Measurements from ENCODE around the gene SPI1.

SPI1 gene

DNA sequence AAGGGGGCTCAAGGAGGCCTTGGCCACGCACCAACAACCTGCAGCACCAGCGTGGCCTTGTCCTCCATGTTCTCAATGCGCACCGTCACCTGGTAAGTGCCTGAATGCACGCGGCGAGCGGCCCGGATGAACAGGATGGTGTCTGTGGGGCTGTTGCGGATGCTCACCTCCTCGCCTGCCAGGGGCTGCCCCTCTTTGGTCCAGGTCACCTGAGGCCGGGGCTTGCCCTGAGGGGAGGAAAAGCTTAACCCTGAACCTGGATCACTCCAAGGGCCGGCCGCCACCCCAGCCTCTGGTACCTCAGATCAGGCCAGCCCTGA is 44.9 kb downstream of the SPI1 start:
- Mint-ChIP-seq H3K9me3 (no peaks in the 10 kb centered on the region), H3K27me3 (no peaks in the 10 kb centered on the region), H3K4me1 (ENCODE audit: low read depth) (no peaks in the 10 kb centered on the region), H3K27ac (no peak overlapping the region), H3K36me3 (ENCODE audit: low read depth) (peaks cover 3% of the 10 kb centered on the region), H3K4me3 (no peak overlapping the region)

GRCh38 chr11:47332791-47333525 is 45.4 kb downstream of the SPI1 start:
- Mint-ChIP-seq H3K27me3 (no peaks in the 10 kb centered on the region), H3K9me3 (no peaks in the 10 kb centered on the region), H3K27ac (no peak overlapping the region), H3K4me3 (no peak overlapping the region), H3K36me3 (ENCODE audit: low read depth) (peaks cover 4% of the 10 kb centered on the region), H3K4me1 (ENCODE audit: low read depth) (no peaks in the 10 kb centered on the region)

DNA sequence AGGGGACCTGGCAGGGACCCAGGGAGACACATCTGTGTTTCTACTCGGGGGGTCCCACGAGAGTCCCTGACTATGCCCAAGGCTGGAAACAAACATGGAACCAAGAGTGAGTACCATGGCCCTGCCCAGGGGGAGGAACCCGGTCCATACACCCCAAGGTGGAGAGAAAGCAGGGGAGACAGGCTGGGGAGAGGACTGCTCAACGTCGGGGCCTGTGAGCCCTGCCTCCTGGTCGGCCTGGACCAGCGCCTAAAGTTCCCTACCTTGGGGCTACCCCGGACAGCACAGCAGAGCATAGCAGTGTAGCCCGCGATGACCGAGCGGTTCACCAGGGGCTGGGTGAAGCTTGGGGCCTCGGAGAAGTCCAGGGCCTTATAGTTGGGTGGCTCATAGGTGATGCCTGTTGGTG is 46.0 kb downstream of the SPI1 start:
- Mint-ChIP-seq H3K27ac (no peak overlapping the region), H3K27me3 (no peaks in the 10 kb centered on the region), H3K9me3 (no peaks in the 10 kb centered on the region), H3K4me3 (no peak overlapping the region), H3K4me1 (ENCODE audit: low read depth) (no peaks in the 10 kb centered on the region), H3K36me3 (ENCODE audit: low read depth) (peaks cover 4% of the 10 kb centered on the region)

DNA sequence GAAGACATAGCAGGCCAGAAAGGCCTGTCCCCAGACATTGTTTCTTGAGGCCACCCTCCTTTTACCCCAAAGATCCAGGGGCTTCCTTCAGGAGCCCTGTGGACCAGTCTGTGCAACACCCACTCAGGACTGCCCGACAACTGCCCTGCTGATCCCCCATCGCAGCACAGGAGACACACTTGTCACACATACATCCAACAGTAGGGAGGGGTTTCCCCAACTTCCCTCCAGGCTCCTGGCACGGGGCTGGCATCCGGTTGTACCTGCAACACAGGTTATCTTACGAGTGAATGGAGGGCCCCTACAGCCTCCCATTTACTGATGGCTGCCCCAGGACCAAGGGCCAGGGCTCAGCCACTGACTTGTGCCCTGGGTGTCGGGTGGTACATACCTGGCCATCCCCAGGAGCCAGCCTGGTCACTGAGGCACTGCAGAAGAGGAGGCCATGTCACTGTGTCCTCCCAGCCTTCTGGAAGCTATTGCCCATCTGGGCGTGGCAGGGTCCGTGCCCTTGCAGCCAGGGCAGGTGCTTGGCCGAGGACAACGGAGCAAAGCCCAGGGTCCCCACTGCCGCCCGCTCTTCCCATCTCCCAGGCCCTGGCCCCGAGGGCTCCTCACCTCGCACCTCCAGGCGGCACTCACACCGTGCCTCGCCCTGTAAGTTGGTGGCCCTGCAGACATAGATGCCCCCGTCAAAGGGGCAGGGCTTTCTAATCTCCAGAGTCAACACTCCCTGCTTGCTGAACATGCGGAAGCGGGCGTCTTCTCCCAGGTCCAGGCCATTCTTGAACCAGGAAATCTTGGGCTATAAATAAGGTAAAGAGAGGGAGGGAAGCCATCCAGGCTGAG is 46.7 kb downstream of the SPI1 start:
- Mint-ChIP-seq H3K27ac (no peak overlapping the region), H3K9me3 (no peaks in the 10 kb centered on the region), H3K27me3 (no peaks in the 10 kb centered on the region), H3K4me3 (no peak overlapping the region), H3K4me1 (ENCODE audit: low read depth) (no peaks in the 10 kb centered on the region), H3K36me3 (ENCODE audit: low read depth) (peaks cover 5% of the 10 kb centered on the region)

GRCh38 chr11:47329987-47330931 is 48.1 kb downstream of the SPI1 start:
- H3K4me1 Mint-ChIP-seq (ENCODE audit: low read depth) = no peaks in the 10 kb centered on the region
- H3K9me3 Mint-ChIP-seq = no peaks in the 10 kb centered on the region
- H3K36me3 Mint-ChIP-seq (ENCODE audit: low read depth) = peaks cover 9% of the 10 kb centered on the region
- no peaks in the 10 kb centered on the region for H3K27me3 Mint-ChIP-seq
- no peak overlapping the region for H3K4me3 Mint-ChIP-seq
- peak overlapping the region; percentile 16 for H3K27ac Mint-ChIP-seq

- no peaks in the 10 kb centered on the region for H3K9me3 Mint-ChIP-seq
- no peaks in the 10 kb centered on the region for H3K27me3 Mint-ChIP-seq
- no peak overlapping the region for H3K4me3 Mint-ChIP-seq
- peak overlapping the region; percentile 16 for H3K27ac Mint-ChIP-seq
- peaks cover 15% of the 10 kb centered on the region for H3K36me3 Mint-ChIP-seq (ENCODE audit: low read depth)
- no peaks in the 10 kb centered on the region for H3K4me1 Mint-ChIP-seq (ENCODE audit: low read depth)
Observed at GRCh38 chr11:47329431-47329986, 48.8 kb downstream of the SPI1 start.

DNA sequence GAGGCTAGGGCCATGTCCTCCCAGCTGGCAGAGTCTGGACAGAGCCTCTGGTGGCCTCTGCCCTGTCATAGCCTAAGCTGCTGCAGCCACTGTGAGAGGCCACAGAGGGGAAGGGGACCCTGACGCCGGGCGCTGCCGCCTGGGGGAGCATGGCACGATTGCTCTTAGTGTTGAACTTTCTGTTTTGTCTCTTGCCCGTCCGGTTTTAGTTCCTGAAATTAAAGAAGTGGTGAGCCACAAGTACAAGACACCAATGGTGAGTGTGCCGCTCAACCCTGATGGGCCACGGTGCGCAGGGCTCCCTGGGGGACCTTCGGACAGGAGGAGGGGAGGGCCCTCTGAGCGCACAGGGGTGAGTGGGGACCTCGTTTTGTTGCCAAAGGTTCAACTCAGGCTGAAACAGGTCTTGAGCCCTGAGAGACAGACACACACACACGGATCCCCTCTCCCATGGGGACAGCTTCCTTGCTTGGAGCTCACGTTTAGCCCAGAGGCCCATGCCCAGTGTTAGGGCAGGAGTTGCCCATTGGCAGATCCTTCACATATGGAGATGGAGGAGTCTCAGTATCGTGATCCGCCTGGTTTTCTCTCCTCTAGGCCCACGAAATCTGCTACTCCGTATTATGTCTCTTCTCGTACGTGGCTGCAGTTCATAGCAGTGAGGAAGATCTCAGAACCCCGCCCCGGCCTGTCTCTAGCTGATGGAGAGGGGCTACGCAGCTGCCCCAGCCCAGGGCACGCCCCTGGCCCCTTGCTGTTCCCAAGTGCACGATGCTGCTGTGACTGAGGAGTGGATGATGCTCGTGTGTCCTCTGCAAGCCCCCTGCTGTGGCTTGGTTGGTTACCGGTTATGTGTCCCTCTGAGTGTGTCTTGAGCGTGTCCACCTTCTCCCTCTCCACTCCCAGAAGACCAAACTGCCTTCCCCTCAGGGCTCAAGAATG is 49.6 kb downstream of the SPI1 start:
- H3K27me3 Mint-ChIP-seq = no peaks in the 10 kb centered on the region
- no peaks in the 10 kb centered on the region for H3K9me3 Mint-ChIP-seq
- H3K27ac Mint-ChIP-seq = no peak overlapping the region
- peaks cover 15% of the 10 kb centered on the region for H3K36me3 Mint-ChIP-seq (ENCODE audit: low read depth)
- no peaks in the 10 kb centered on the region for H3K4me1 Mint-ChIP-seq (ENCODE audit: low read depth)
- H3K4me3 Mint-ChIP-seq = no peak overlapping the region

- no peak overlapping the region for H3K4me3 Mint-ChIP-seq
- H3K9me3 Mint-ChIP-seq = no peaks in the 10 kb centered on the region
- H3K27me3 Mint-ChIP-seq = no peaks in the 10 kb centered on the region
- H3K36me3 Mint-ChIP-seq (ENCODE audit: low read depth) = peaks cover 15% of the 10 kb centered on the region
- H3K27ac Mint-ChIP-seq = peak overlapping the region; percentile 55
- no peaks in the 10 kb centered on the region for H3K4me1 Mint-ChIP-seq (ENCODE audit: low read depth)
Observed at GRCh38 chr11:47327949-47328348, 50.4 kb downstream of the SPI1 start.

DNA sequence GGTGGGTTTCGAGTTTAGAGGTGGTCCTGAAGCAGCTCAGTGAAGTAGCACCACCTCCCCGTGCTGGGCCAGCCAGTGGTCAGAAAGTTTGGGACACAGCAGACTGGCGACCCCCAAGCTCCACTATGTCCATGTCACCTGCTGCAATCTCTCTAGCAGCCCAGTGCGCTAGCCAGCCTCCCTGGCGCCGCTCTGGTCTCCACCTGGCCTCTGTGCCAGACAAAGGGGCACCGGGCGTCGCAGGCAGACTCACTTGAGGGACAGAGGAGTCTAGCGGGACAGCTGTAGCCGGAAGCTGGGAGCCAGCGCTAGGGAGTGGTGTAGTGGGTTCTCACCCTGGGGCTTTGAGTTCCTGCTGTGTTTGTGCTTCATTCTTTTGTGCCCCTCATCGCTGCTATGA is 51.3 kb downstream of the SPI1 start:
- Mint-ChIP-seq H3K4me3 (no peak overlapping the region), H3K9me3 (no peaks in the 10 kb centered on the region), H3K4me1 (ENCODE audit: low read depth) (no peaks in the 10 kb centered on the region), H3K27ac (peak overlapping the region; percentile 49), H3K36me3 (ENCODE audit: low read depth) (peaks cover 16% of the 10 kb centered on the region), H3K27me3 (no peaks in the 10 kb centered on the region)

- H3K4me3 Mint-ChIP-seq = no peak overlapping the region
- H3K27ac Mint-ChIP-seq = no peak overlapping the region
- H3K4me1 Mint-ChIP-seq (ENCODE audit: low read depth) = no peaks in the 10 kb centered on the region
- H3K9me3 Mint-ChIP-seq = no peaks in the 10 kb centered on the region
- H3K27me3 Mint-ChIP-seq = no peaks in the 10 kb centered on the region
- H3K36me3 Mint-ChIP-seq (ENCODE audit: low read depth) = peaks cover 24% of the 10 kb centered on the region
Observed at GRCh38 chr11:47326198-47326597, 52.1 kb downstream of the SPI1 start.

DNA sequence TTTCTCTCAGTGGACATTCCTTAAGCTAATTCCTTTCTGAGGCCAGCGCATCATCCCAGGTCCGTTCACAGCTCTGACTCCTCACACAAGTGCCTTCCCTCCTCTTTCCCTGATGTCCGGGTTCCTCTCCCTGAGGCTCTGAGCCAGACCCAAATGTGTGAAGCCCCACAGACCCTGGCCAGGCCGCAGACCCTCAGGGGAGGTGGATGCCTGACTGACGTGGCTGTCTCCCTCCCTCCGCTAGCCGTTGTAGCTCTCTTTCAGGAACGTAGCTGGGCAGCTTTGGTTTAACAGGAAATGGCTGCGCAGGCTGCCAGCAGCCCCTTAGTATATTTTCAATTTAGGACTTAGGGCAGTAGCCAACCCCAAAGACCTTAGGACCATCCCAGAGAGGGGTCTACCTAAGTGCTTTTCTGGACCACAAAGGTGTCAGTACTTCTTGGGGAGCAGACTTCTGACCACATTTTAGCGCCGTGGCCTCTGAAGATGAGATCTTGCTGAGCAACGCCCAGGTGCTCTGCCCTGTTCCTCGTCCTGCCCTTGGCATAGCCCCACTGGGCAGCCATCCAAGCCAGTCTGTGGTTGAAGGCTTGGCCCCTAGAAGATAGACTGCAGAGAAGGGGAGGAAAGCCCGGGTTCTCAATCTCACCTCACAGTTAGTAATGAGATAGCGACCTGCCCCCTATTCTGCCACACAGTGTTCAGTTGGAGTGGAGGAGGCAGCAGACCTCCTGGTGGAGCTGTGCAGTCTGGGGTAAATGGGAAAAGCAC is 52.9 kb downstream of the SPI1 start:
- Mint-ChIP-seq H3K9me3 (no peaks in the 10 kb centered on the region), H3K27me3 (no peaks in the 10 kb centered on the region), H3K36me3 (ENCODE audit: low read depth) (peaks cover 31% of the 10 kb centered on the region), H3K4me3 (no peak overlapping the region), H3K4me1 (ENCODE audit: low read depth) (no peaks in the 10 kb centered on the region), H3K27ac (no peak overlapping the region)

DNA sequence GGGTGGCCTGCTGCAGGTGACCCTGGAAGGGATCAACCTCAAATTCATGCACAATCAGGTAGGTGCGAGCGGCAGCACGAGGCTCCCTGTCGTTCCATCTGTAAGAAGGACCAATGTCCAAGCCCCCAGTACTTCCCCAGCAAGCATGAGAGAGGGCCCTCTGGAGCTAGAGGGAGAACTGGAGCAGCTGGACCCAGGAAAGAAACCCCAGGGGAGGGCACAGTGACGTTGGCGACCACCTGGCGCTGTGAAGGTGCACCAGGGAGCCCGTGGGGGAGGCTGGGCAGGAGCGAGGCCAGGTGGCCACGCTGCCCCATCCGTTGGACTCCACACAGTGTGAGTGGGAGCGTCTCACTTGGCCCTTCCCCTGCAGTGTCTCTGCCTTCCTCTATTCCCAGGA is 53.8 kb downstream of the SPI1 start:
- Mint-ChIP-seq H3K4me1 (ENCODE audit: low read depth) (no peaks in the 10 kb centered on the region), H3K27ac (no peak overlapping the region), H3K9me3 (no peaks in the 10 kb centered on the region), H3K4me3 (no peak overlapping the region), H3K27me3 (no peaks in the 10 kb centered on the region), H3K36me3 (ENCODE audit: low read depth) (peaks cover 31% of the 10 kb centered on the region)

DNA sequence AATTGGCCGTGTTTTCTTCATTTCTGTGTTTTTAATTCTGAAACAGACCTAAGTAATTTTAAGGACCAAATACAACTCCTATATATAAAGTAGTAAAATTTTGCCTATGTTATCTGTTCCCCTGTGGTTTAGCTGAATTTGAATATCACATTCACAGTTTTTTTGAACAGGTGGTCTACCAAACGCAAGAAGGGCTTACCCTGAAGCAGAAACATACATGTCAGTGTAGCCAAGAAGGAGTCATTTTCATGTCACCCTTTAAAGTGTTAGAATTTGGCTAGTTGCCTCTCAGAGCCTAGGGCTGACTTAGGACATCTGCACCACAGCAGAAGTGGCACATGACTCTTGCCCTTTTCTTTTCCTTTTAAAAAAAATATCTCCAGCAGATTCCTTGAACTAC is 60.2 kb downstream of the SPI1 start:
- H3K9me3 Mint-ChIP-seq = no peaks in the 10 kb centered on the region
- H3K27me3 Mint-ChIP-seq = no peaks in the 10 kb centered on the region
- peaks cover 14% of the 10 kb centered on the region for H3K4me1 Mint-ChIP-seq (ENCODE audit: low read depth)
- H3K4me3 Mint-ChIP-seq = no peak overlapping the region
- H3K27ac Mint-ChIP-seq = no peak overlapping the region
- peaks cover 50% of the 10 kb centered on the region for H3K36me3 Mint-ChIP-seq (ENCODE audit: low read depth)
